ENCODE data around the gene PRKAA1. TPM values are rescaled to one million over a fixed set of nuclear protein-coding genes. Genes with fewer than 3 reads are reported as not detected.
A peak's percentile ranks its signal among the peaks of the same experiment; 100 is the strongest.

Gene PRKAA1
- total and polyA plus RNA-seq, 2 of the 13 experiments (the other 11 are each of a cell fraction or from before 2014, with no cell fraction given) = 36.6 to 58.0 TPM

- no peak for TF ChIP-seq ZNF121 (CRISPR knock-in tag; IDR thresholded peaks at IDR 0.05)
- TF ChIP-seq CSRNP1 (CRISPR knock-in tag; IDR thresholded peaks at IDR 0.05) = no peak; the same call in 1 of the 2 replicates
- TF ChIP-seq ZBTB1 (CRISPR knock-in tag; IDR thresholded peaks at IDR 0.05; ENCODE audit: borderline replicate concordance) = no peak
- TF ChIP-seq NPAS2 (CRISPR knock-in tag; IDR thresholded peaks at IDR 0.05; ENCODE audit: borderline replicate concordance) = no peak
- no peak for TF ChIP-seq MEIS2 (CRISPR knock-in tag; IDR thresholded peaks at IDR 0.05)
Measured at GRCh38 chr5:40755407-40756365, 42.5 kb downstream of the PRKAA1 start, which contains the start of gene TTC33 (continued).

GRCh38 chr5:40755093-40755406 lies 43.1 kb downstream of the PRKAA1 start:
- ATAC-seq (peak; percentile 88), DNase-seq (ENCODE audit: low spot score) (peak; percentile 66), FAIRE-seq (peak; percentile 56)
- ChIA-PET POLR2A (interaction anchor here (0.7 kb wide), 1 partner anchor 29 kb away, joined by 3 read pairs; no protein-coding TSS in a partner anchor), CTCF (ENCODE audit: low intra/inter-chr PET ratio, low total read pairs) (interaction anchor here (2.8 kb wide), 1 partner anchor 43 kb away, joined by 19 read pairs; the partner anchor contains the start of gene PRKAA1)
- Histone ChIP-seq H3K36me3 (replicated peaks in 1 of 2; ENCODE audit: control insufficient read depth in 1 of 2, insufficient read depth in 2 of 2, low read length in 2 of 2) (no peaks in the 10 kb centered on the region), H3K4me3 (replicated peaks in 1 of 3; ENCODE audit: insufficient read depth in 1 of 3, low read depth in 2 of 3, low read length in 3 of 3) (peak overlapping the region; percentile 65 to 94 (median 86)), H3K9me3 (ENCODE audit: low read length) (no peaks in the 10 kb centered on the region), H3K27me3 (ENCODE audit: control insufficient read depth in 1 of 2, insufficient read depth in 2 of 2, low read length in 2 of 2) (no peaks in the 10 kb centered on the region; a peak in 1 of 5 replicates), H3K4me1 (ENCODE audit: insufficient read depth, low read length) (peaks cover 21% of the 10 kb centered on the region), H2AFZ (ENCODE audit: low read length) (no peak overlapping the region), H3K27ac (ENCODE audit: extremely low read length, insufficient read depth, low read length) (peak overlapping the region; percentile 70), H3K79me2 (ENCODE audit: insufficient read depth, low read length) (peaks cover 28% of the 10 kb centered on the region), H4K20me1 (ENCODE audit: insufficient read depth, low read length) (no peaks in the 10 kb centered on the region), H3K9ac (ENCODE audit: insufficient read depth, low read depth, low read length) (peak overlapping the region; percentile 77), H3K4me2 (ENCODE audit: low read depth, low read length) (peak overlapping the region; percentile 74)
- intact Hi-C loops (cut with micrococcal nuclease; ENCODE audit: unreplicated experiment) (loop anchor here (1.0 to 2.0 kb wide), 3 partner anchors 43 to 123 kb away; partner anchors contain the start of genes PRKAA1 and RPL37), in situ Hi-C loops (cut with HindIII; ENCODE audit: extremely low pct_ligation_motif_present, low pct_unique_long_range_greater_than_20kb) (loop anchor here (5.0 kb wide), 2 partner anchors 77 to 122 kb away; no protein-coding TSS in a partner anchor)
- no TSS peak for BruUV-seq (replicated peaks)
- 0% methylated on average over 10 of the region's 11 CpGs for WGBS (ENCODE audit: low lambda C conversion rate)
- TF ChIP-seq STAG1 (CRISPR knock-in tag; IDR thresholded peaks at IDR 0.05) (peak; percentile 77), POLR2AphosphoS2 (IDR thresholded peaks at IDR 0.05; ENCODE audit: low read depth, low read length) (no peak), SMC3 (IDR thresholded peaks at IDR 0.05; ENCODE audit: low read length) (peak; percentile 63; the same call in 1 of the 2 replicates), XRCC5 (optimal IDR thresholded peaks at IDR 0.05; ENCODE audit: low read length) (peak; percentile 52), ZFYVE20 (CRISPR knock-in tag; IDR thresholded peaks at IDR 0.05; ENCODE audit: borderline replicate concordance, low read depth) (no peak), REPIN1 (CRISPR knock-in tag; IDR thresholded peaks at IDR 0.05; ENCODE audit: borderline replicate concordance, low read depth) (0 out of 2 replicates have a peak, but pooled peaks have one; percentile 4), GABPA (IDR thresholded peaks at IDR 0.05; ENCODE audit: low read depth, low read length) (no peak), GABPA (CRISPR knock-in tag; IDR thresholded peaks at IDR 0.05; ENCODE audit: low read depth) (0 out of 2 replicates have a peak, but pooled peaks have one; percentile 16), ISL2 (CRISPR knock-in tag; IDR thresholded peaks at IDR 0.05) (no peak), PREB (CRISPR knock-in tag; IDR thresholded peaks at IDR 0.05) (no peak), CTCF (CRISPR knock-in tag; IDR thresholded peaks at IDR 0.05) (peak; percentile 74)

Data from HepG2 (cell line).